Tibial nerve (tissue), 3 donors: ENCODE results near the gene IL1RAP.

ENCODE experiments used
- CTCF ChIP-seq, 5 experiments: fragments of 200-600 bp in 3 of 5; fragments of 450-650 bp in 2 of 5; sonication (generic) in 3 of 5; IDR thresholded peaks; one replicate each; pipeline ENCODE4 v1.5.1; 2016 to 2019; ENCODE audit warnings: antibody characterized with exemption in 5 of 5, mild to moderate bottlenecking in 3 of 5, moderate library complexity in 2 of 5
- POLR2A ChIP-seq, 2 donors: fragments of 450-650 bp; IDR thresholded peaks; one replicate each; pipeline ENCODE4 v1.6.1; 2017; ENCODE audit warnings: antibody characterized with exemption in 2 of 2, mild to moderate bottlenecking in 2 of 2, moderate library complexity in 2 of 2

- TF ChIP-seq CTCF (IDR thresholded peaks at IDR 0.05) (no peak), POLR2A (IDR thresholded peaks at IDR 0.05) (no peak)
Measured at GRCh38 chr3:190619353-190619752, 105.5 kb downstream of the IL1RAP start.
